Measurements from ENCODE around the gene SNRPA. TPM values are rescaled to one million over a fixed set of nuclear protein-coding genes. Genes with fewer than 3 reads are reported as not detected.

Gene SNRPA
- total RNA-seq, 1 experiment from 2014 or later, result 225 TPM

DNA sequence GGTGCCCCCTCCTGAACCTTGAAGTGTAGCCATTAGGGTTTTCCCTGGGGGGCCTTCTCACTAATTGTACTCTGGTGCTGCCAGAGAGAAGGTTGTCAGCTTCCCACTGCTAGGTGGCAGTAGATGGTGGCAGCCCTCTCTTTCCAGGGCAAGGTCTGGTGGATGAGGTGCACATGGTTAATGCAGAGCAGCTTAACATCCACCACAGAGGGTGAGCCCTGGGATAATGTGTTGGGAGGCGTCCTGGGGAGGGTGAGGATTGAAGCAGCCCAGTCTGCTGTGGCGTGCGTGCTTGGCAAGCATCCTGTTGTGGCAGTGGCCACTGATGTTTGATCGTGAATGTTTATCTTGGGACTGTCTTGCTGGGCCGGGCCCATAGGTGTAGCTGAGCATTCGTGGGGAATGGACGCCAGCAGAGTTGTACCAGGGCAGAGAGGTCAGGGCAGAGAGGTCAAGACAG lies 53.8 kb downstream of the SNRPA start:
- H3K23ac ChIP-seq (ENCODE audit: insufficient read length, low read depth, low read length), result no peak overlapping the region
- H3K4me1 ChIP-seq (ENCODE audit: insufficient read depth, low read length), result peaks cover 15% of the 10 kb centered on the region
- no peak overlapping the region for H4K8ac ChIP-seq (replicated peaks; ENCODE audit: insufficient read length, low read depth, low read length)
- H3K79me1 ChIP-seq (ENCODE audit: insufficient read depth, low read depth, low read length, poor library complexity, severe bottlenecking), result peaks cover 8% of the 10 kb centered on the region
- no peak overlapping the region for H3K18ac ChIP-seq (ENCODE audit: insufficient read length, low read depth, low read length)
- Mint-ChIP-seq H3K36me3 (ENCODE audit: insufficient read depth in 1 of 3, low read depth in 3 of 3) (peaks cover 32 to 74% (median 58%) of the 10 kb centered on the region in 3 experiments; a peak in 6 of 7 replicates), H3K27me3 (ENCODE audit: low read depth) (peaks cover 2% of the 10 kb centered on the region), H3K4me3 (0 out of 5 replicates have a peak overlapping the region, but pooled peaks of 1 of the 2 experiments have one; percentile 40), H3K9me3 (no peaks in the 10 kb centered on the region; a peak in 2 of 5 replicates), H3K4me1 (peaks cover 65 to 78% of the 10 kb centered on the region in 2 experiments), H3K27ac (peak overlapping the region; percentile 36 to 74 (median 48); a peak in 4 of 7 replicates)
- no peak overlapping the region for H3K56ac ChIP-seq (ENCODE audit: insufficient read length, low read depth, low read length)
- H2BK120ac ChIP-seq (ENCODE audit: low read depth, low read length, poor library complexity, severe bottlenecking), result no peak overlapping the region
- peaks cover 4% of the 10 kb centered on the region for H4K20me1 ChIP-seq (ENCODE audit: control insufficient read depth, insufficient read depth, insufficient read length)
- peaks cover 20% of the 10 kb centered on the region; the same call in 1 of the 2 replicates for H3K79me2 ChIP-seq (ENCODE audit: insufficient read depth, low read length)
- no peak overlapping the region for H2AFZ ChIP-seq (ENCODE audit: low read length)
- no peak overlapping the region for H2BK5ac ChIP-seq (ENCODE audit: insufficient read length, low read length)
- no peak overlapping the region for H3K14ac ChIP-seq (ENCODE audit: insufficient read depth, low read length)
- DNase-seq, result no peak
- no peak overlapping the region for H2BK20ac ChIP-seq (ENCODE audit: low read depth, low read length, poor library complexity, severe bottlenecking)
- peaks cover 5% of the 10 kb centered on the region for H3K23me2 ChIP-seq (ENCODE audit: insufficient read length, low read depth, low read length, poor library complexity, severe bottlenecking)
- no peak overlapping the region for H3K27ac ChIP-seq (ENCODE audit: insufficient read length, low read depth, low read length)
- WGBS (ENCODE audit: extremely low coverage, insufficient read length, low lambda C conversion rate), result no CpG with 5 or more reads among the region's 7 CpGs
- H2AK5ac ChIP-seq (ENCODE audit: insufficient read length, low read length), result no peak overlapping the region
- no peaks in the 10 kb centered on the region for H3K27me3 ChIP-seq (ENCODE audit: insufficient read depth, low read length)
- no peak overlapping the region for H4K5ac ChIP-seq (ENCODE audit: insufficient read length, low read depth, low read length)
- H3K9ac ChIP-seq (ENCODE audit: extremely low read depth, insufficient read length, low read length), result no peak overlapping the region
- H3T11ph ChIP-seq (ENCODE audit: low read length), result no peak overlapping the region
- H3K4me2 ChIP-seq (ENCODE audit: insufficient read depth, insufficient read length, low read length), result no peak overlapping the region
- no peaks in the 10 kb centered on the region for H3K9me3 ChIP-seq (ENCODE audit: control insufficient read depth, low read depth, low read length)
- no peak overlapping the region for H2BK12ac ChIP-seq (ENCODE audit: insufficient read length, low read depth, low read length)
- no peak overlapping the region for H3K4ac ChIP-seq (ENCODE audit: low read depth, low read length)
- no peak overlapping the region for H2BK15ac ChIP-seq (ENCODE audit: low read depth, low read length)
- no peak overlapping the region for H4K91ac ChIP-seq (ENCODE audit: insufficient read length, low read depth, low read length)
- no peak for TF ChIP-seq CTCF (conservative IDR thresholded peaks at IDR 0.05)
